Lower lobe of right lung (tissue), 2 donors: ENCODE measurements around the gene CHD2. TPM values are rescaled to one million over a fixed set of nuclear protein-coding genes. Genes with fewer than 3 reads are reported as not detected.

Source experiments
- ATAC-seq, 2 donors: fragments of 200-7000 bp; cut with Tn5 transposase; one replicate each; pipeline ENCODE4 v1.9.1; 2020 to 2022; ENCODE audit warnings: mild to moderate bottlenecking in 2 of 2, moderate library complexity in 2 of 2
- DNase-seq: peaks from one replicate; pipeline ENCODE4 v3.0.0-alpha.2; 2020
- H3K27ac ChIP-seq: fragments of 200-600 bp; one replicate; pipeline ENCODE4 v1.8.0; 2022
- H3K27me3 ChIP-seq: fragments of 200-600 bp; one replicate; pipeline ENCODE4 v1.8.0; 2022; ENCODE audit warnings: low read depth
- H3K36me3 ChIP-seq: fragments of 200-600 bp; one replicate; pipeline ENCODE4 v1.8.0; 2022; ENCODE audit warnings: mild to moderate bottlenecking
- H3K4me1 ChIP-seq: fragments of 200-600 bp; one replicate; pipeline ENCODE4 v1.8.0; 2022
- H3K4me3 ChIP-seq: fragments of 200-600 bp; one replicate; pipeline ENCODE4 v1.8.0; 2022; ENCODE audit warnings: mild to moderate bottlenecking
- H3K9me3 ChIP-seq: fragments of 200-600 bp; one replicate; pipeline ENCODE4 v1.8.0; 2022
- intact Hi-C: fragments of 100-400 bp; cut with DNase I; formaldehyde crosslinking; loops from one replicate; pipeline ENCODE4 v1.11.0; 2022
- total RNA-seq: library from RNA; stranded (reverse); fragmentation: NEBNext Ultra II Directional; extraction: Animal tissue kit (Norgen Biotek cat#: 25700); gene quantifications from one replicate; pipeline ENCODE4 v1.2.1, GENCODE V29; 2021
- TF ChIP-seq, protein P1 (sequence below): fragments of 200-600 bp; IDR thresholded peaks from one replicate; pipeline ENCODE4 v1.8.0; 2022; ENCODE audit warnings: antibody characterized with exemption, mild to moderate bottlenecking
- donor health status: DM: no; HTN: yes; CAD: no; lungs with severe emphysema.

Gene CHD2
- total RNA-seq, 1 donor from 2014 or later: 158 TPM

DNA sequence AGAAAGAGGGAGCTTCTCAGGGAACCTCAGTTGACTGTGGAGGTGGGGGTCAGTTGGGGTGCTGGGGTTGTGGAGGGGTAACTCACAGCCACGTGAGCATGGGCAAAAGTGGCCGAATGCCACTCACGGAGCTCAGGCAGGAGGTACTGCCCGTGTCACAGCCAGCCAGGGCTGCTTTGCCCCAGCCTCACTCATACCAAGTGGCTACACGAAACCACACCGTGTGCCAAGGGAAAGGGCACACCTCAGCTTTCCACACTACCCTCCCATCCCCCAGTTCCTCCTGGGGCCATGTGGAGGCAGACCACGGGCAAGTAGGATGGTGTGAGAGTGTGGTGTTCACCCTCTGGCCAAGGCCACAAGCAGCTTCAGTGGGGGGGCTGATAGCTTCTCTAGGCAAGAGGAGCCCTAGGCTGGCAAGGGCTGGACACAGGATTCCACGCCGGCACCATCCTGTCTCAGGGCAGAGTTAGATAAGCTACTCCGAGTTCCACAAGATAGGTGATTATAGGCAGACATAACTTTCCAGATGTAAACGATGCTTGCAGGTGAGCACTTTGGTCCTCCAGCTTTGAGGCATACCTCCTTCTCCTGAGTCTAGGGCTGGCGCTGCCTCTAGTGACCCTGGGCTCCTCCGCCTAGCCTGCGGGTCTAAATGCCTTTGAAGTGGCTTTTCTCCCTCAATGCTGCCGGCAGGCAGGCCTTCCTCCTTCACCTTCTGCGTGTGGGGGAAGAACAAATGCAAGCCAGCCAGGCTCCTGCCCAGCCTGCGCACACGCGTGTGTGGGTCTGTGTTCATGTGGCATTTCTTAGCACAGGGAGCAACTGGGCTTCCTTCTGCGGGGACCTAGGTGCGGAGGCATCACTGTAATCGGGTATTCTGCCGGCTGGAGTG is 163.9 kb downstream of the CHD2 start:
- TF ChIP-seq, protein P1, sequence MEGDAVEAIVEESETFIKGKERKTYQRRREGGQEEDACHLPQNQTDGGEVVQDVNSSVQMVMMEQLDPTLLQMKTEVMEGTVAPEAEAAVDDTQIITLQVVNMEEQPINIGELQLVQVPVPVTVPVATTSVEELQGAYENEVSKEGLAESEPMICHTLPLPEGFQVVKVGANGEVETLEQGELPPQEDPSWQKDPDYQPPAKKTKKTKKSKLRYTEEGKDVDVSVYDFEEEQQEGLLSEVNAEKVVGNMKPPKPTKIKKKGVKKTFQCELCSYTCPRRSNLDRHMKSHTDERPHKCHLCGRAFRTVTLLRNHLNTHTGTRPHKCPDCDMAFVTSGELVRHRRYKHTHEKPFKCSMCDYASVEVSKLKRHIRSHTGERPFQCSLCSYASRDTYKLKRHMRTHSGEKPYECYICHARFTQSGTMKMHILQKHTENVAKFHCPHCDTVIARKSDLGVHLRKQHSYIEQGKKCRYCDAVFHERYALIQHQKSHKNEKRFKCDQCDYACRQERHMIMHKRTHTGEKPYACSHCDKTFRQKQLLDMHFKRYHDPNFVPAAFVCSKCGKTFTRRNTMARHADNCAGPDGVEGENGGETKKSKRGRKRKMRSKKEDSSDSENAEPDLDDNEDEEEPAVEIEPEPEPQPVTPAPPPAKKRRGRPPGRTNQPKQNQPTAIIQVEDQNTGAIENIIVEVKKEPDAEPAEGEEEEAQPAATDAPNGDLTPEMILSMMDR: no peak
- ATAC-seq: no peak
- DNase-seq: no peak
- intact Hi-C loops: no loop called here
- Histone ChIP-seq H3K9me3 (no peaks in the 10 kb centered on the region), H3K4me1 (peaks cover 10% of the 10 kb centered on the region), H3K36me3 (no peaks in the 10 kb centered on the region), H3K4me3 (no peak overlapping the region), H3K27me3 (no peaks in the 10 kb centered on the region), H3K27ac (no peak overlapping the region)

DNA sequence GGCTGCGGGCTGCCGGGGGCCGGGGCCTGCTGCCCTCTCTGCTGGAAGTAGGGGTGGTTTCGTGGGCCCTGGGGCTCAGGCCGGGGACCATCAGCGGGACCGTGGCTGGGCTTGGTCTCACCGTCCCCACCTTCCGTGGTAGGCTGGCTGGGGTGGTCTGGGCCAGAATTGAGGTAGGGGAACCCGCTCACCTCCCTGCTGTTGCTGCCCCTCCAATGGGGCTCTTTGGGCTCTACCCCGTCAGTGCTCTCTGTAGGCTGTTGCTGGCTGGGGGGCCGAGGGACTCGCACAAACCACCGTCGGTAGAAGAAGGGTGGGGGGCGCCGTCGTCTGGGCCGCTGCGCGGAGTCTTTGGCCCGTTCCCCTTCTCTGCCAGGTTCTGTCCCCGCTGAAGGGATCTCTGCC is 165.5 kb downstream of the CHD2 start:
- TF ChIP-seq, protein P1: no peak
- intact Hi-C loops: no loop called here
- DNase-seq (no peak), ATAC-seq (no peak)
- Histone ChIP-seq H3K36me3 (no peaks in the 10 kb centered on the region), H3K4me3 (no peak overlapping the region), H3K4me1 (peaks cover 9% of the 10 kb centered on the region), H3K9me3 (no peaks in the 10 kb centered on the region), H3K27me3 (peaks cover 5% of the 10 kb centered on the region), H3K27ac (no peak overlapping the region)

DNA sequence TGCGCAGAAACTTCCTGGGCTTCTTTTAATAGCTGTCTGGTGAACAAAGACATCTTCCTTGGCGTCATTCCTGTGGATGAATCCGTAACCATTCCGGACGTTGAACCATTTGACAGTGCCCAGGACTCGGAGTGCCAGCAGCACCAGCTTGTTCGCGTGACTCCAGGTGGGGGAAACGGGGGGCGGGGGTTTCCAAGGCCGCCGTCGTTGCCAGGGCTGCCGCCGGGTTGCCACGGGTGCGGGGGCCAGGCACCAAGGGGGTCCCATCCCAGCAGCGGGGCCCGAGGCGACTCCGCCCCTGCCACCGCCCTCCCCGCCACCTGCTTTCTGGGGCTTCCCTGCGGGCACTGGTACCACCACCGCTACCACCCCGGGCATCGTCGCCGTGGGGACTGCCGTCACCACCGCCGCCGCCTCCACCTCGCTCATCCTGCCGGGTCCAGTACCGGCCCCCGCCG is 166.1 kb downstream of the CHD2 start:
- no peak overlapping the region for H3K27ac ChIP-seq
- peaks cover 3% of the 10 kb centered on the region for H3K4me1 ChIP-seq
- DNase-seq (no peak), ATAC-seq (no peak)
- H3K4me3 ChIP-seq: no peak overlapping the region
- H3K36me3 ChIP-seq: no peaks in the 10 kb centered on the region
- intact Hi-C loops: no loop called here
- TF ChIP-seq, protein P1: no peak
- no peaks in the 10 kb centered on the region for H3K9me3 ChIP-seq
- peaks cover 5% of the 10 kb centered on the region for H3K27me3 ChIP-seq

DNA sequence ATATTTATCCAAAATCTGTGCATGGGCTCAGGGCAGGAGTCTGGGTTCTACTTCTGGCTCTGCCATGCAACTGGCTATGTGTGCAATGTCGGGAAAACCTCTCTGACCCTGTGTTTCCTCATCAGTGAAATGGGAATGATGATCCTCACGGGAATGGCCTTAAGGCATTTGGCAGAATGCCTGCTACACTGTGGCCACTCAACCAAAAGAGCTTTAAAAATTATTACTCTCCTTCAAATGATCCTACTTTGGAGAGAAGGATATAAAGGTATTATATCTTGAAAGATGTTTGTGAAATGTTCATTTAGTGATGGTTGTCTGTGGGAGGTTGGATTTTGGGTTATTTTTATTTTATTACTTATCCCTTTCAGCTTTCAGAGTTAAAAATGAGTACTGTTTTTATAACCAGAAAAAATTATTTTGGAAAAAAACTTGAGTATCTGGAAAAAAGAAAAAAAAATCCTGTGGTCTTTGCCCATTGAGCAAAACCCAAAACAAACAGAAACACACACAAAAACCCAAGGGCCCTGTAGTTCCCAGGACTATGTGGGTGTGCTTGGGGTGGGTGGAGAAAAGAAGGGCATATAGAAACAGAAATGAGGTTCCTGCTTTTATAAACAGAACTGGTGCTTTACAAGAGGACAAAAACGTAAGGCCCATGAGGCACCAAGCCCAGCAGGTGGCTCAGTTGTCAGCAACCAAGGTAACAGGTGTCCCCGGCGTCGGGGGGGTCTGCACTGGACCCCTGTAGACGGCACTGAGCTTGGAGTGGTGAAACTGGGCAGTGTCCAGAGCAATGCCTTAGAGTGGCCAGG is 166.9 kb downstream of the CHD2 start:
- H3K27me3 ChIP-seq: peaks cover 13% of the 10 kb centered on the region
- H3K9me3 ChIP-seq: no peaks in the 10 kb centered on the region
- H3K36me3 ChIP-seq: no peaks in the 10 kb centered on the region
- H3K27ac ChIP-seq: no peak overlapping the region
- peaks cover 3% of the 10 kb centered on the region for H3K4me1 ChIP-seq
- DNase-seq: no peak
- H3K4me3 ChIP-seq: no peak overlapping the region
- ATAC-seq: no peak
- intact Hi-C loops: no loop called here
- TF ChIP-seq, protein P1: no peak

DNA sequence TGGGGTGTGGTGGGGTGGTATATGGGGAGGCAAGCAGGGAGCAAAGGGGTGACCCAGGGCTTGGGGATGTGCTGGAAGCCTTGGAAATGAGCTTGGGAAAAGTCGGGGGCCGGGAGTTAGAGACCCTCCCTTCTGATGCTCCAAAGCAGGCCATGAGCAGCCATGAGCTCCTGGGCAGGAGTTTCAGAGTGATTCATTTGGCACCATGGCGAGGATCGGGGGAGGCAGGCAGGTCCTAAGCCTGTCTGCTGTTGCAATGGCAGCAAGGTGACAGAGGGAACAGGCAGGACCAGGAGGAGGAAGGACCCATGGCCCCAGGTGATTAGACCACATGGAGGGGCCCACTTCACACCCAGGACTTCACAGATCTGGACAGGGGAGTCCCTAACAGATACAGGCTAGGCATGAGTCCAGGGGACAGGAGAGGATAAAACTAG is 167.5 kb downstream of the CHD2 start:
- Histone ChIP-seq H3K9me3 (no peaks in the 10 kb centered on the region), H3K27me3 (peaks cover 19% of the 10 kb centered on the region), H3K4me1 (peaks cover 9% of the 10 kb centered on the region), H3K4me3 (no peak overlapping the region), H3K36me3 (no peaks in the 10 kb centered on the region), H3K27ac (no peak overlapping the region)
- intact Hi-C loops: no loop called here
- ATAC-seq (no peak), DNase-seq (no peak)
- TF ChIP-seq, protein P1: no peak
